ENCODE measurements around the gene SGSM2. TPM values are rescaled to one million over a fixed set of nuclear protein-coding genes. Genes with fewer than 3 reads are reported as not detected.

The SGSM2 gene
- total and polyA plus RNA-seq, 3 experiments from 2014 or later, result 16.3 to 43.1 (median 39.8) TPM

GRCh38 chr17:2395258-2396181 is 58.2 kb downstream of the SGSM2 start:
- DNase-seq, result peak in 1 of 5 donors; percentile 34
- H3K27me3 Mint-ChIP-seq, result peaks cover 0 to 4% of the 10 kb centered on the region in 2 donors
- Histone ChIP-seq H3K27ac (ENCODE audit: low read depth, low read length) (peak overlapping the region; percentile 35), H3K36me3 (ENCODE audit: insufficient read depth, low read length) (no peaks in the 10 kb centered on the region), H3K4me1 (ENCODE audit: insufficient read depth, low read length) (peaks cover 62% of the 10 kb centered on the region), H3K27me3 (ENCODE audit: insufficient read depth, low read length, poor library complexity, severe bottlenecking) (no peaks in the 10 kb centered on the region), H3K4me3 (ENCODE audit: low read length) (no peak overlapping the region), H3K9me3 (ENCODE audit: low read length) (no peaks in the 10 kb centered on the region)
- H3K4me1 Mint-ChIP-seq, result peaks cover 41 to 70% (median 41%) of the 10 kb centered on the region in 3 donors
- H3K9me3 Mint-ChIP-seq, result no peaks in the 10 kb centered on the region
- H3K4me3 Mint-ChIP-seq, result peak overlapping the region in 6 of 7 donors; percentile 43 to 87 (median 60)
- ChIA-PET POLR2A (no interaction called here), CTCF (no interaction called here)
- H3K36me3 Mint-ChIP-seq, result peaks cover 0 to 13% (median 0%) of the 10 kb centered on the region in 3 donors
- peak overlapping the region in 7 of 8 donors; percentile 38 to 100 (median 70) for H3K27ac Mint-ChIP-seq

- H3K36me3 ChIP-seq (ENCODE audit: insufficient read depth, low read length), result no peaks in the 10 kb centered on the region
- Mint-ChIP-seq H3K36me3 (peaks cover 0 to 15% (median 0%) of the 10 kb centered on the region in 3 donors), H3K27me3 (peaks cover 0 to 4% of the 10 kb centered on the region in 2 donors), H3K27ac (peak overlapping the region; percentile 19 to 100 (median 80)), H3K4me3 (peak overlapping the region in 6 of 7 donors; percentile 41 to 87 (median 60)), H3K4me1 (peaks cover 38 to 66% (median 41%) of the 10 kb centered on the region in 3 donors), H3K9me3 (no peaks in the 10 kb centered on the region)
- no peak for DNase-seq
- peaks cover 56% of the 10 kb centered on the region for H3K4me1 ChIP-seq (ENCODE audit: insufficient read depth, low read length)
- H3K27ac ChIP-seq (ENCODE audit: low read depth, low read length), result peak overlapping the region; percentile 35
- H3K4me3 ChIP-seq (ENCODE audit: low read length), result no peak overlapping the region
- ChIA-PET POLR2A (no interaction called here), CTCF (no interaction called here)
- no peaks in the 10 kb centered on the region for H3K9me3 ChIP-seq (ENCODE audit: low read length)
- no peaks in the 10 kb centered on the region for H3K27me3 ChIP-seq (ENCODE audit: insufficient read depth, low read length, poor library complexity, severe bottlenecking)
These were observed 58.9 kb downstream of the SGSM2 start for GRCh38 chr17:2396192-2396567.

GRCh38 chr17:2396568-2397246 is 59.4 kb downstream of the SGSM2 start:
- peaks cover 50% of the 10 kb centered on the region for H3K4me1 ChIP-seq (ENCODE audit: insufficient read depth, low read length)
- DNase-seq, result peak in 4 of 5 donors; percentile 10 to 57 (median 30)
- CTCF ChIA-PET, result interaction anchor here (0.7 kb wide), 1 partner anchor 15 kb away, joined by 3 read pairs; no protein-coding TSS in a partner anchor
- Mint-ChIP-seq H3K27ac (peak overlapping the region in 3 of 8 donors; percentile 51 to 100 (median 96)), H3K4me3 (peak overlapping the region in 4 of 7 donors; percentile 39 to 99 (median 54)), H3K36me3 (peaks cover 0 to 20% (median 0%) of the 10 kb centered on the region in 3 donors), H3K4me1 (peaks cover 40 to 63% (median 42%) of the 10 kb centered on the region in 3 donors), H3K27me3 (peaks cover 0 to 7% of the 10 kb centered on the region in 2 donors), H3K9me3 (no peaks in the 10 kb centered on the region)
- H3K4me3 ChIP-seq (ENCODE audit: low read length), result no peak overlapping the region
- POLR2A ChIA-PET, result no interaction called here
- no peaks in the 10 kb centered on the region for H3K36me3 ChIP-seq (ENCODE audit: insufficient read depth, low read length)
- H3K27ac ChIP-seq (ENCODE audit: low read depth, low read length), result peak overlapping the region; percentile 35
- no peaks in the 10 kb centered on the region for H3K27me3 ChIP-seq (ENCODE audit: insufficient read depth, low read length, poor library complexity, severe bottlenecking)
- H3K9me3 ChIP-seq (ENCODE audit: low read length), result no peaks in the 10 kb centered on the region

- CTCF ChIA-PET, result interaction anchor here (0.7 to 1.3 kb wide), 4 partner anchors 10 to 19 kb away, joined by 3 read pairs; no protein-coding TSS in a partner anchor
- Mint-ChIP-seq H3K4me3 (peak overlapping the region; percentile 23 to 100 (median 98)), H3K27ac (peak overlapping the region; percentile 62 to 99 (median 72)), H3K4me1 (peaks cover 36 to 60% (median 39%) of the 10 kb centered on the region in 3 donors), H3K27me3 (peaks cover 0 to 7% of the 10 kb centered on the region in 2 donors), H3K36me3 (peaks cover 0 to 20% (median 0%) of the 10 kb centered on the region in 3 donors), H3K9me3 (no peaks in the 10 kb centered on the region)
- H3K27me3 ChIP-seq (ENCODE audit: insufficient read depth, low read length, poor library complexity, severe bottlenecking), result no peaks in the 10 kb centered on the region
- no peaks in the 10 kb centered on the region for H3K9me3 ChIP-seq (ENCODE audit: low read length)
- H3K27ac ChIP-seq (ENCODE audit: low read depth, low read length), result peak overlapping the region; percentile 33
- POLR2A ChIA-PET, result interaction anchor here (2.5 kb wide), 1 partner anchor 15 kb away, joined by 14 read pairs; no protein-coding TSS in a partner anchor
- H3K36me3 ChIP-seq (ENCODE audit: insufficient read depth, low read length), result no peaks in the 10 kb centered on the region
- no peak for DNase-seq
- peaks cover 48% of the 10 kb centered on the region for H3K4me1 ChIP-seq (ENCODE audit: insufficient read depth, low read length)
- no peak overlapping the region for H3K4me3 ChIP-seq (ENCODE audit: low read length)
These were observed 60.2 kb downstream of the SGSM2 start for GRCh38 chr17:2397247-2398171.

DNA sequence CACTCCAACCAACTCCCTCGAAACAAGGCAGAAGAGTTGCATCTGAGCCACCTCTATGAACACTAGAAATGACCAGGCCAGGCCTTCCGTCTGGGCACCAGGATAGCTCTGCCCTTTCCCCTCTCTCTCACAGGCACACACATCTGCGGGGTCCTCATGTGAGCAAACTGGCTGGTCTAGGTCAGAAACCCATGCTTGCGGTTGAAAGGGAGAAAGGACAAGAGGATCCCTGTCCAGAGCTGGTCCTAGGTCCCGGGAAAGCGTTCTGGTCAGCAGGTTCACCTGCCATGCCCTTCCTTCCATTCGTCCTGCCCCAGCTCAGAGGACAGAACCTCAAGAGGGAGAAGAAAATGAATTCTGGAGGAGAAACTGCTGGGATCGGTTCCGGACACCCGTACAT is 60.9 kb downstream of the SGSM2 start:
- Mint-ChIP-seq H3K27ac (peak overlapping the region; percentile 62 to 99 (median 68)), H3K9me3 (no peaks in the 10 kb centered on the region), H3K4me1 (peaks cover 36 to 67% (median 41%) of the 10 kb centered on the region in 3 donors), H3K4me3 (peak overlapping the region; percentile 65 to 100 (median 98)), H3K36me3 (peaks cover 0 to 20% (median 0%) of the 10 kb centered on the region in 3 donors), H3K27me3 (peaks cover 0 to 7% of the 10 kb centered on the region in 2 donors)
- Histone ChIP-seq H3K9me3 (ENCODE audit: low read length) (no peaks in the 10 kb centered on the region), H3K36me3 (ENCODE audit: insufficient read depth, low read length) (no peaks in the 10 kb centered on the region), H3K4me3 (ENCODE audit: low read length) (peak overlapping the region; percentile 39), H3K27me3 (ENCODE audit: insufficient read depth, low read length, poor library complexity, severe bottlenecking) (no peaks in the 10 kb centered on the region), H3K4me1 (ENCODE audit: insufficient read depth, low read length) (peaks cover 53% of the 10 kb centered on the region), H3K27ac (ENCODE audit: low read depth, low read length) (peak overlapping the region; percentile 33)
- DNase-seq, result peak in 1 of 5 donors; percentile 39
- POLR2A ChIA-PET, result interaction anchor here (2.5 kb wide), 1 partner anchor 15 kb away, joined by 14 read pairs; no protein-coding TSS in a partner anchor
- CTCF ChIA-PET, result interaction anchor here (0.8 to 1.3 kb wide), 3 partner anchors 9 to 18 kb away, joined by 3 read pairs; no protein-coding TSS in a partner anchor

DNA sequence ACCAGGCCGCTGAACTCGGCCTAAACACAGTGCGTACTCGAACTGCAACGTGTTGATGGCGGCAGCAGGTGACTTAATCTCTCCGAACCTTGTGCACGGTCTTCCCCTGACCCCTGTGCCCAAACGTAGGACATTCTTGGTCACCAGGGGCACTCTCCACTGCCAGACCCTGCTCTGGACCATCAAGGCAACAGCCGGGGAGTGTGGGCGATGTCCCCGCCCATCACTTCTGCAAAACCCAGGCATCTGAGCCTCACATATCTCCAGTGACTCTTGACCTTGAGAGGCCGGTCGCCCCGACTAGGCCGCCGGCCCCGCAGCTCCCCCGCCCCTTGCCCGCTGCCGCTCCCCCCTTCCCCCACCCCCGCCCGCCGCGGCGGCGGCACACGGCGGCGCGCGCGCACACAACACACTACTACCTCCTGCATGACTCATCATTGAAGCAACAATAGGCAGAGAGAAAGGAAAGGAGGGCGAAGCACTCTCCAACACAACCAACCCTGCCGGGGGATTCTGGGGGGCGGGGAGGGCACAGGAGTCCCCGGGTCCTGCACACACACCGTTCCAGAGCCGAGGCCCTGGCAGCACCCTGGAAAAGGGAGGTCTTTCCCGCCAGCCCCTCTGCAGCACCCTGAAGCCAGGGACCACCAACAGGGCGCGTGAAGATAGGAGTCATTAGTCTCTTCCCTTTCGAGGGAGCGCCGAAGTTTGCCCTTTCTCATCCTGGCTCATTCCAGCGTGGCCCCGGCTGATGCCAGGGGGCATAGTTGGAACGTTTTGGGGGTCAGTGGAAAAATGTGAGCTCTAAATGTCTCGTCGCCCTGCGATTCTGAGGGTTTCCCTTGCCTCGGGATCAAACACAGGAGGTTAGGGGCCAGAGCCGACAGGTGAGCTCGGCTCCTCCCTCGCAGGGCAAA is 61.6 kb downstream of the SGSM2 start:
- no peaks in the 10 kb centered on the region for H3K9me3 Mint-ChIP-seq
- Histone ChIP-seq H3K27me3 (ENCODE audit: insufficient read depth, low read length, poor library complexity, severe bottlenecking) (no peaks in the 10 kb centered on the region), H3K27ac (ENCODE audit: low read depth, low read length) (peak overlapping the region; percentile 96), H3K4me1 (ENCODE audit: insufficient read depth, low read length) (peaks cover 53% of the 10 kb centered on the region), H3K4me3 (ENCODE audit: low read length) (peak overlapping the region; percentile 96), H3K36me3 (ENCODE audit: insufficient read depth, low read length) (no peaks in the 10 kb centered on the region), H3K9me3 (ENCODE audit: low read length) (no peaks in the 10 kb centered on the region)
- H3K4me3 Mint-ChIP-seq, result peak overlapping the region; percentile 93 to 100 (median 98)
- H3K27ac Mint-ChIP-seq, result peak overlapping the region; percentile 88 to 99 (median 93)
- peaks cover 0 to 18% (median 0%) of the 10 kb centered on the region in 3 donors for H3K36me3 Mint-ChIP-seq
- CTCF ChIA-PET, result interaction anchor here (0.8 to 1.3 kb wide), 6 partner anchors 9 to 17 kb away, joined by 3 to 4 read pairs (median 3); no protein-coding TSS in a partner anchor
- peak; percentile 38 to 82 (median 50) for DNase-seq
- peaks cover 0 to 7% of the 10 kb centered on the region in 2 donors for H3K27me3 Mint-ChIP-seq
- peaks cover 36 to 64% (median 41%) of the 10 kb centered on the region in 3 donors for H3K4me1 Mint-ChIP-seq
- POLR2A ChIA-PET, result interaction anchor here (0.6 to 2.9 kb wide), 6 partner anchors 7 to 414 kb away, joined by 3 to 24 read pairs (median 4); partner anchors contain the start of genes METTL16, SGSM2 and TSR1
